Thymus (tissue), 14 donors: ENCODE results near the gene NKTR. TPM values are rescaled to one million over a fixed set of nuclear protein-coding genes. Genes with fewer than 3 reads are reported as not detected.
"Not testable (repeated sequence)": the region's sequence is repeated elsewhere in the genome, so short reads cannot be mapped to it uniquely, and the experiment has no call there.

ENCODE experiments used
- DNase-seq, 9 donors: peaks; one replicate each; pipeline ENCODE4 v3.0.0-alpha.2; 2013; ENCODE audit warnings: low spot score in 9 of 9, low read depth in 6 of 9, missing footprints in 1 of 9
- H3K27ac ChIP-seq, 2 donors: one replicate each; pipeline ENCODE4 v1.5.1; 2013; ENCODE audit warnings: control low read depth in 1 of 2, low read depth in 1 of 2, low read length in 1 of 2, mild to moderate bottlenecking in 1 of 2, moderate library complexity in 1 of 2
- H3K27me3 ChIP-seq, 2 donors: one replicate each; pipeline ENCODE4 v1.5.1; 2013; ENCODE audit warnings: low read length in 1 of 2; ENCODE audit not compliant: control insufficient read depth in 2 of 2, insufficient read depth in 1 of 2
- H3K36me3 ChIP-seq, 2 donors: one replicate each; pipeline ENCODE4 v1.5.1; 2013; ENCODE audit warnings: low read length in 1 of 2, mild to moderate bottlenecking in 1 of 2, moderate library complexity in 1 of 2; ENCODE audit not compliant: control insufficient read depth in 2 of 2, insufficient read depth in 2 of 2
- H3K4me1 ChIP-seq, 2 donors: one replicate each; pipeline ENCODE4 v1.5.1; 2013; ENCODE audit warnings: low read length in 2 of 2; ENCODE audit not compliant: control insufficient read depth in 2 of 2, insufficient read depth in 2 of 2
- H3K4me3 ChIP-seq, 2 donors: one replicate each; pipeline ENCODE4 v1.5.1; 2013; ENCODE audit warnings: low read length in 2 of 2, control low read depth in 1 of 2, mild to moderate bottlenecking in 1 of 2
- H3K9me3 ChIP-seq, 2 donors: one replicate each; pipeline ENCODE4 v1.5.1; 2013; ENCODE audit warnings: low read length in 1 of 2, mild to moderate bottlenecking in 1 of 2; ENCODE audit not compliant: control insufficient read depth in 2 of 2, insufficient read depth in 1 of 2
- WGBS: extraction: QIAGEN DNeasy Blood & Tissue Kit; methylation state at CpG from one replicate; pipeline ENCODE4 v1.1.7; 2013; 5-methylcytosine and 5-hydroxymethylcytosine counted together
- long read RNA-seq, 10 donors: transcript quantifications; one replicate each; lab custom pipeline, GENCODE V29; 2026
- polyA plus RNA-seq: library from polyadenylated mRNA; stranded (reverse); fragments of 200-250 nt; gene quantifications from one replicate; pipeline ENCODE4 v1.2.3, GENCODE V29; 2013
- total RNA-seq: library from RNA; stranded (reverse); fragments of 120-200 nt; gene quantifications from one replicate; pipeline ENCODE4 v1.2.4, GENCODE V29; 2013
- donor health status: healthy.

The NKTR gene
- 32.1 TPM for total RNA-seq
- 52.9 TPM for polyA plus RNA-seq
- long read RNA-seq, donor 1, full-length matches to known transcripts = 2 of 2 reads
- long read RNA-seq, donor 1, partial matches to known transcripts = 0 of 2 reads
- long read RNA-seq, donor 1, other reads (novel, unspliced or antisense) = 0 of 2 reads
- long read RNA-seq, donor 2, full-length matches to known transcripts = 25 of 146 reads
- long read RNA-seq, donor 2, partial matches to known transcripts = 113 of 146 reads
- long read RNA-seq, donor 2, other reads (novel, unspliced or antisense) = 8 of 146 reads
- long read RNA-seq, donor 3, partial matches to known transcripts = 53 of 63 reads
- long read RNA-seq, donor 3, other reads (novel, unspliced or antisense) = 0 of 63 reads
- long read RNA-seq, donor 4, partial matches to known transcripts = 9 of 18 reads
- long read RNA-seq, donor 4, other reads (novel, unspliced or antisense) = 5 of 18 reads
- long read RNA-seq, donor 5, full-length matches to known transcripts = 13 of 142 reads
- long read RNA-seq, donor 5, partial matches to known transcripts = 129 of 142 reads
- long read RNA-seq, donor 5, other reads (novel, unspliced or antisense) = 0 of 142 reads
- long read RNA-seq, donor 6, full-length matches to known transcripts = 19 of 54 reads
- long read RNA-seq, donor 6, partial matches to known transcripts = 35 of 54 reads
- long read RNA-seq, donor 6, other reads (novel, unspliced or antisense) = 0 of 54 reads
- long read RNA-seq, donor 7, partial matches to known transcripts = 0 of 4 reads
- long read RNA-seq, donor 7, other reads (novel, unspliced or antisense) = 0 of 4 reads
- long read RNA-seq, donor 8 = 0 reads
- long read RNA-seq, donor 9, full-length matches to known transcripts = 11 of 11 reads
- long read RNA-seq, donor 9, partial matches to known transcripts = 0 of 11 reads
- long read RNA-seq, donor 9, other reads (novel, unspliced or antisense) = 0 of 11 reads
- long read RNA-seq, donor 10, full-length matches to known transcripts = 7 of 7 reads
- long read RNA-seq, donor 10, partial matches to known transcripts = 0 of 7 reads
- long read RNA-seq, donor 10, other reads (novel, unspliced or antisense) = 0 of 7 reads

DNA sequence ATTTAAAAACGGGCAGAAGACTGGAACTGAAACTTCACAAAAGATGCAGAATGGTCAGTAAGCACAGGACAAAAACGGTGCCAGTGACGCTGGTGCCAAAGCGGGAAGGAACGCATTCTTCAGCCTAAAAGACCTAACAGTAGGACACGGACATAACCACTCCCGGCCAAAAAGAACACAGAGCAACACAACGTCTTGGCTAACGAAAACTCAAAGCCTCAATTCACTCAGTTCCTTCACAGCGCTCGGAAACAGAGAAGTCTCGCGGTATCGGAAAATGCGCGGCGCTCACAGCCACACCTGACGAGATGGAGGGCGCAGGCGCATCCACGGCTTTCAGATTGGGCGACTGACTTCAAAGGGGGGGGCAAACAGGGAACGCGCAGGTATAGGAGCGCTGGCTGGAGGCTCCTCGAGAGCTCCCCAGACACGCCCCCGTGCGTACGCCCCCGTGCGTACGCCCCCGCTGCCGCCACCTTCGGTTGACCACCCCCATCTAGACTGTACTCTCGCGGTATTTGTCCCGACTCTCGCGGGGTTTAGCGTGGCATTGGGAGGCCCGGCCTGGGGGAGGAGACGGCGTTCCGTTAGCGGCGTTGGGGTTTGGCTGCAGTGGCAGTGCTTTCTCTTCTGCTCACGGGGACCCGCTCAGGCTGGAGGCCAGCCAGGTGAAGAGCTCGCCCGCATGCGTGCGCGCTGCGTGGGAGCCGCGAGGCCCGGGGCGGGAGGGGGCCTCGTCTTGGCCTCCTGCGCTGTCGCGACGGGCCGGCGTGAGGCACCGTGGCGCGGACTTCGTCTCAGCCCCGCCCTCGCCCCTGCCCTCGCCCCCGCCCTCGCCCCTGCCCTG lies at the start of gene NKTR:
TSS of gene NKTR (plus strand) at position 576 of the 847 bp plus-strand sequence. CDS start 321 bp downstream, outside the sequence.
- DNase-seq = peak; percentile 97 to 100 (median 100)
- peaks cover 0 to 7% of the 10 kb centered on the region in 2 donors for H3K36me3 ChIP-seq
- H3K4me3 ChIP-seq = peak within 1 kb of the TSS; percentile 61 to 91
- H3K4me1 ChIP-seq = peaks cover 5 to 7% of the 10 kb centered on the region in 2 donors
- no peaks in the 10 kb centered on the region for H3K27me3 ChIP-seq
- H3K9me3 ChIP-seq = peaks cover 2 to 5% of the 10 kb centered on the region in 2 donors
- under 1% methylated on average over 76 of the region's 76 CpGs for WGBS
- peak within 1 kb of the TSS; percentile 98 for H3K27ac ChIP-seq

DNA sequence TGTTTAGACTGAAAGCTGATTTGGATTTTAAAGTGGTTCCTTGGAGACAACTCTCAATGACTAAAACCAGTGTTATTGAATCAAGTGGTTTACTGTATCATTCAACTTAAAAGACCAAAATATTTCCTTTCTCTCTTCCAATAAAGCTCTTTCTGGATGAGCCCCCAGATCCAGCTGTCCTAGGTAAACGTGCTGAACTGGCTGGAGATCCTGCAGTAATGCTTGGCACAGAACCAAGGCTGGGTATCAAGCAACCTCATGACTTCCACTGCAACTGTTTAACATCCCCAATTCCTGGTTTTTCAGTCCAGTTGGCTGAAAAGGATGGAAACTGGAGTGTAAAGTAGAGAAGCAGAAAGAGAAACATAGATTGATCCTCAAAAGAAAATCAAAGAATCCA lies 47.7 kb upstream of the NKTR start:
- WGBS = 90% methylated on average over 1 of the region's 1 CpG
- H3K27ac ChIP-seq = no peak overlapping the region
- peaks cover 14 to 21% of the 10 kb centered on the region in 2 donors for H3K4me1 ChIP-seq
- no peaks in the 10 kb centered on the region for H3K27me3 ChIP-seq
- peaks cover 32 to 47% of the 10 kb centered on the region in 2 donors for H3K36me3 ChIP-seq
- H3K9me3 ChIP-seq = no peaks in the 10 kb centered on the region
- no peak for DNase-seq
- no peak overlapping the region for H3K4me3 ChIP-seq

DNA sequence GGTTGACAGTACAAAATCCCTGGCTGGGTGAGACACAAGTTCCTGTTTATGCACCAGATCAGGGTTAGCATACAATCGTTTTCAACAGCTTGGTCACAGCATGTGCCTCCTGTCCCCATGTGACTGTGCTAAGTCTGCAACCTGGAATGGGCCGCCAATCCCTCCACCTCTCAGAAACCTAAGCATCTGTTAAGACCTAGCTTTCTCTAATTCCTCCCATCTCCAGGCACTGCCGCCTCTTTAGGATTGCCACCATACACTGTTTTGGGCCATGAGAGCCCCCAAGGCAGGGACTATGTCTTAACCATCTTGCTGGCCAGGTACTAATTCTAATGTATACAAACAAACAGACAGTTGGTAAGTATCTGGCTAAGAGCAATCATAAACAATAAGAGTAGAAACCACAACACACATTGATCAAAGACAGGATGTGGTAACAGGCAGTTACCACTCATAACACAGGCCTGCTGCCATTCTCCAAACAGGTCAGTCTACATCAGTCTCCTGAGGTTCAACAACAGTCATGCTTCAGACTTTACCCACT lies 44.3 kb upstream of the NKTR start:
- DNase-seq = peak in 7 of 9 donors; percentile 23 to 86 (median 61)
- no peak overlapping the region for H3K4me3 ChIP-seq
- peak overlapping the region; percentile 74 to 81 for H3K27ac ChIP-seq
- no peaks in the 10 kb centered on the region for H3K9me3 ChIP-seq
- H3K36me3 ChIP-seq = peaks cover 35 to 65% of the 10 kb centered on the region in 2 donors
- H3K27me3 ChIP-seq = no peaks in the 10 kb centered on the region
- H3K4me1 ChIP-seq = peaks cover 14 to 21% of the 10 kb centered on the region in 2 donors
- WGBS = 52% methylated on average over 3 of the region's 3 CpGs

DNA sequence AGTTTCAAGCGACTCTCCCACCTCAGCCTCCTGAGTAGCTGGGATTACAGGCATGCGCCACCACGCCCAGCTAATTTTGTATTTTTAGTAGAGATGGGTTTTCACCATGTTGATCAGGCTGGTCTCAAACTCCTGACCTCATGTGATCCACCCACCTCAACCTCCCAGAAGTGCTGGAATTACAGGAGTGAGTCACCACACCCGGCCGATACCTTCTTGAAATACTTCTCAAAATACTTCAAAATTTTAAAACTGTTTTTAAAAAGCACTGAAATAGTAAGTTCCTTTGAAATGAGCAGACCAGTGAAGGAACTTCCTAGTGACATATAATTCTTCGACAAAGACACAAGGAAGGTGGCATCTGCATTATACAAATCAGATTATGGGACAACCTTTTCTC lies 43.7 kb upstream of the NKTR start:
- 97% methylated on average over 6 of the region's 6 CpGs for WGBS
- H3K4me3 ChIP-seq, H3K27me3 ChIP-seq, DNase-seq, H3K9me3 ChIP-seq, H3K27ac ChIP-seq: not testable (repeated sequence)
- Histone ChIP-seq H3K36me3 (peaks cover 39 to 71% of the 10 kb centered on the region in 2 donors), H3K4me1 (peaks cover 14 to 21% of the 10 kb centered on the region in 2 donors)

DNA sequence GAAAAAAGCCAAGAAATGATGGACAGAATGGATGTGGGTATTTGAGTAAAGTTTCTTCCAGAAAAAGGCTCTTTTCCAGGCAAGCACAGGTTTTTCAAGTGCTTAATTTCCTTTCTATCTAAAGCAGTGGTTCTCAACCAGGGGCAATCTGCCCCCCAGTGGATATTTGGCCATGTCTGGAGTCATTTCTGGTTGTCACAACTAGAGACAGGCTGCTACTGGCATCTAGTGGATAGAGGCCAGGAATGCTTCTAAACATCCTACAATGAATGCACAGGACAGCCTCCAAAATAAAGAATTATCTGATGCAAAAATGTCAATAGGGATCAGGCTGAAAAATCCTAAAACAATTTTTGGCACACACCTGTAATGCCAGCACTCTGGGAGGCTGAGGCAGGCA lies 42.6 kb upstream of the NKTR start:
- H3K36me3 ChIP-seq = peaks cover 46 to 74% of the 10 kb centered on the region in 2 donors
- no peak overlapping the region for H3K27ac ChIP-seq
- peak in 4 of 9 donors; percentile 26 to 71 (median 34) for DNase-seq
- H3K4me1 ChIP-seq = peaks cover 14 to 21% of the 10 kb centered on the region in 2 donors
- no peak overlapping the region for H3K4me3 ChIP-seq
- no peaks in the 10 kb centered on the region for H3K9me3 ChIP-seq
- H3K27me3 ChIP-seq = no peaks in the 10 kb centered on the region

DNA sequence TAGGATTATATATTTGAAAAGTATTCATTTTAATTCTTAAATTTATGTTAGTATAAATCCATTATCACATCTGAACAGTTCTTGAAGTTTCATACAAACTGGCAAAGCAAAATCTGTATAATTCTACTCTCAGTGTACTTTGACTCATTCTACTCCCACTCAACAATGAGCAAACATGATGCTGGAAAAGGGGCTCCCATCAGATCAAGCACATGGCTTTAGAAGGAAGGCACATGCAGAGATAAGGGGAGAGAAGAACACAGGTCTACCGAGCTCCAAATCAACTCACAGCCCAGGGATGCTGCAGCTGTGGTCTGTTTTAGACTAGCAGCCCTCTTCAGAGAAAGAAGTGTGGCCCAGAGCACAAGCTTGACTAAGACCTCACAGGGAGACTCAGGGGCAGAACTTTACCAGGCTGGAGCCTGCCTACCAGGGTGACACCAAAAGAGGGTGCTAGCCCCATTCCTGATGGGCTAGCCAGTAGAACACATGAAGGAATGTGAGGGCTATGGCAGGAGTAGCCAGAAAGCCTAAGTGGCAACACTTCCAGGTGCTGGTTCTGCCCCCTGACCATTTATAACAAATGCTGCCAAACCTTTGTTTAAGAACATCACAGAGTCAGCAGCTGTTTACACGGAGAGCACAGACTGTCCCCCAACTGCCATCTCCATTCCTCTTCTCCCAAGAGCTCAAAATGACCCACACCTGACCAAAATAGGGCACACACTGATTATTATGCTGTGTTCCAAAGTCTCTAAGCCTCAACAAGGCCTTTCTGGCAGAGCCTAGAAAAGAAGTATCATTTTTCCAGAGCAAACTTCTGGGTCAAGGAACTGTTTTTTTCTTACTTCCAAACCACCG lies 38.2 kb upstream of the NKTR start:
- no peaks in the 10 kb centered on the region for H3K9me3 ChIP-seq
- H3K36me3 ChIP-seq = peaks cover 57 to 78% of the 10 kb centered on the region in 2 donors
- no peaks in the 10 kb centered on the region for H3K27me3 ChIP-seq
- WGBS = 89% methylated on average over 3 of the region's 3 CpGs
- H3K4me1 ChIP-seq = no peaks in the 10 kb centered on the region
- DNase-seq = no peak
- no peak overlapping the region for H3K4me3 ChIP-seq
- H3K27ac ChIP-seq = no peak overlapping the region

DNA sequence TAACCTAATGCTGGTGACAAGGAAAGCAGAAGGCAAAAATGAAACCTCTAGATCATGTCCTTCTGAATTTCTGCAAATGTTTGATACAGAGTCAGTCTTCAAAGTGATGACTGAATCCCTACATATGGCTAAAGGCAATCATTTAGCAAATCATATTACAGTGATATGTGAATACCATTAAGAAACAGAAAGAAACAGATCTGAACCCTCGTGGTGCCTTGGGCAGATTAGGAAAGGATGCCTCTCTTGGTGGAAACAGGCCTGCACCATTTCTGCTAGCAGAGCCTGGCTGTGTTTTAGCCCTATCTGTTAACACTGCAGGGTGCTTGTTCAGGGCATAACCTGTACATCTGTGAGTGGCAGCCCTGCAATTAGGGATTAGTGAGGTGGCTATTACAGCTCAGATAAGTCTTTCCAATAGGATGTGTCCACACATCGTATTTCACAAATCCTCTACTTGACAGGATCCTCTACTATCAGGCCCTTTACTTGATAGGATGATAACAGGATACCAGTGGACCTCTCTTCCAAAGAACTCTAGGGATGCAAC lies 30.8 kb upstream of the NKTR start:
- peaks cover 30 to 50% of the 10 kb centered on the region in 2 donors for H3K36me3 ChIP-seq
- peaks cover 0 to under 1% of the 10 kb centered on the region in 2 donors for H3K9me3 ChIP-seq
- no peak overlapping the region for H3K27ac ChIP-seq
- H3K27me3 ChIP-seq = no peaks in the 10 kb centered on the region
- H3K4me1 ChIP-seq = no peaks in the 10 kb centered on the region
- no peak overlapping the region for H3K4me3 ChIP-seq
- over 99% methylated on average over 2 of the region's 2 CpGs for WGBS
- DNase-seq = no peak
